H1 (cell line): ENCODE measurements around the gene TTR. TPM values are rescaled to one million over a fixed set of nuclear protein-coding genes. Genes with fewer than 3 reads are reported as not detected.

Experiments
- CTCF ChIA-PET: fragments of 300-600 bp; sonication (Branson Sonifier 250); formaldehyde crosslinking; loops from one replicate; lab custom pipeline; 2021; ENCODE audit not compliant: partially characterized antibody; lab: Charles Lee
- POLR2A ChIA-PET: fragments of 300-600 bp; sonication (Branson Sonifier 250); formaldehyde crosslinking; loops from one replicate; lab custom pipeline; 2021; ENCODE audit warnings: inconsistent platforms; ENCODE audit not compliant: partially characterized antibody; lab: Charles Lee
- DNase-seq, 2 experiments: peaks; one replicate each; pipeline versions ENCODE4 v3.0.0 to v3.0.0-alpha.2; 2010 to 2022; ENCODE audit warnings: low spot score in 2 of 2, low read depth in 1 of 2, mixed read lengths in 1 of 2
- FAIRE-seq: peaks from 2 replicates; lab custom pipeline; 2011; peaks lifted over from hg19 to GRCh38; lab: Jason Lieb, UNC
- H2AFZ ChIP-seq: 2 replicates; pipeline ENCODE4 v1.8.1; 2012; ENCODE audit warnings: low read length, inconsistent platforms
- H2AK5ac ChIP-seq: 2 replicates; pipeline ENCODE4 v1.6.1; 2013; ENCODE audit warnings: low read depth, low read length
- H2BK120ac ChIP-seq: replicated peaks from 2 replicates; pipeline ENCODE3; 2013; ENCODE audit warnings: low read depth, low read length, inconsistent platforms
- H2BK12ac ChIP-seq: 2 replicates; pipeline ENCODE4 v1.6.1; 2013; ENCODE audit warnings: low read depth, low read length
- H2BK15ac ChIP-seq: 2 replicates; pipeline ENCODE4 v1.6.1; 2013; ENCODE audit warnings: low read length
- H2BK20ac ChIP-seq: 2 replicates; pipeline ENCODE4 v1.6.1; 2013; ENCODE audit warnings: low read length
- H2BK5ac ChIP-seq: 2 replicates; pipeline ENCODE4 v1.6.1; 2013; ENCODE audit warnings: low read depth, low read length
- H3K14ac ChIP-seq: 2 replicates; pipeline ENCODE4 v1.6.1; 2013; ENCODE audit warnings: inconsistent platforms; ENCODE audit not compliant: insufficient read length
- H3K18ac ChIP-seq: 2 replicates; pipeline ENCODE4 v1.6.1; 2013; ENCODE audit warnings: low read length; ENCODE audit errors: extremely low read depth
- H3K23ac ChIP-seq: 2 replicates; pipeline ENCODE4 v1.6.1; 2013; ENCODE audit warnings: inconsistent platforms; ENCODE audit not compliant: insufficient read length
- H3K23me2 ChIP-seq: 2 replicates; pipeline ENCODE4 v1.6.1; 2013; ENCODE audit warnings: low read depth, low read length
- H3K27ac ChIP-seq: 2 replicates; pipeline ENCODE4 v1.6.1; 2011; ENCODE audit warnings: low read depth, low read length, inconsistent platforms
- H3K27me3 ChIP-seq, 4 experiments: replicated peaks in 1 of 4; 1 replicate in 1 of 4; 2 replicates in 3 of 4; pipeline versions ENCODE4 v1.6.1 to v1.8.1; 2011 to 2013; ENCODE audit warnings: low read length in 3 of 4, mild to moderate bottlenecking in 3 of 4, inconsistent platforms in 2 of 4, mixed read lengths in 2 of 4, moderate library complexity in 1 of 4; ENCODE audit not compliant: control insufficient read depth in 3 of 4, insufficient read depth in 3 of 4; ENCODE audit errors: extremely low read depth in 1 of 4
- H3K36me3 ChIP-seq, 4 experiments: 2 replicates each; pipeline versions ENCODE4 v1.6.1 to v1.8.1; 2011 to 2013; ENCODE audit warnings: mild to moderate bottlenecking in 4 of 4, low read length in 3 of 4, moderate library complexity in 2 of 4, control low read depth in 1 of 4, inconsistent platforms in 1 of 4; ENCODE audit not compliant: insufficient read depth in 4 of 4, control insufficient read depth in 2 of 4
- H3K4ac ChIP-seq: replicated peaks from 2 replicates; pipeline ENCODE3; 2013; ENCODE audit warnings: low read length, low read depth, mixed read lengths, inconsistent platforms; ENCODE audit not compliant: insufficient read length
- H3K4me1 ChIP-seq, 4 experiments: replicated peaks in 1 of 4; 1 replicate in 1 of 4; 2 replicates in 3 of 4; pipeline versions ENCODE4 v1.6.1 to v1.8.1; 2011 to 2013; ENCODE audit warnings: low read length in 3 of 4, inconsistent platforms in 2 of 4, mixed read lengths in 1 of 4; ENCODE audit not compliant: insufficient read depth in 4 of 4, control insufficient read depth in 3 of 4
- H3K4me2 ChIP-seq, 2 experiments: 2 replicates each; pipeline versions ENCODE4 v1.6.1 to v1.8.1; 2011 to 2013; ENCODE audit warnings: low read depth in 2 of 2, low read length in 2 of 2, control low read depth in 1 of 2, inconsistent platforms in 1 of 2, mild to moderate bottlenecking in 1 of 2; ENCODE audit not compliant: insufficient read depth in 1 of 2
- H3K4me3 ChIP-seq, 4 experiments: fragments of 200-600, 300-600 bp in 1 of 4; sonication (generic), shearing (Covaris generic), sonication (Bioruptor Twin) in 1 of 4; 2 replicates each; pipeline versions ENCODE4 v1.5.1 to v1.8.1; 2011 to 2016; ENCODE audit warnings: low read length in 4 of 4, low read depth in 3 of 4, control low read depth in 2 of 4, inconsistent platforms in 2 of 4, mild to moderate bottlenecking in 2 of 4, mixed read lengths in 1 of 4, moderate library complexity in 1 of 4; ENCODE audit not compliant: insufficient read depth in 2 of 4; ENCODE audit errors: extremely low read depth in 1 of 4
- H3K56ac ChIP-seq: replicated peaks from 2 replicates; pipeline ENCODE3; 2013; ENCODE audit warnings: low read depth, mild to moderate bottlenecking, mixed read lengths, low read length, inconsistent platforms; ENCODE audit not compliant: insufficient read length
- H3K79me1 ChIP-seq: 2 replicates; pipeline ENCODE4 v1.6.1; 2013; ENCODE audit warnings: low read depth, low read length, control low read depth
- H3K79me2 ChIP-seq, 2 experiments: 2 replicates each; pipeline versions ENCODE4 v1.6.1 to v1.8.1; 2012 to 2013; ENCODE audit warnings: low read length in 2 of 2, mild to moderate bottlenecking in 2 of 2, inconsistent platforms in 1 of 2; ENCODE audit not compliant: insufficient read depth in 2 of 2, control insufficient read depth in 1 of 2
- H3K9ac ChIP-seq, 4 experiments: replicated peaks in 1 of 4; 1 replicate in 1 of 4; 2 replicates in 3 of 4; pipeline versions ENCODE4 v1.6.1 to v1.8.1; 2011 to 2013; ENCODE audit warnings: low read depth in 3 of 4, low read length in 3 of 4, control low read depth in 2 of 4, mild to moderate bottlenecking in 2 of 4, moderate library complexity in 2 of 4, inconsistent platforms in 1 of 4; ENCODE audit errors: extremely low read depth in 1 of 4
- H3K9me3 ChIP-seq, 2 experiments: 2 replicates each; pipeline versions ENCODE4 v1.6.1 to v1.8.1; 2012 to 2013; ENCODE audit warnings: mild to moderate bottlenecking in 2 of 2, moderate library complexity in 2 of 2, control low read depth in 1 of 2, inconsistent platforms in 1 of 2, low read depth in 1 of 2, low read length in 1 of 2, mixed read lengths in 1 of 2; ENCODE audit not compliant: insufficient read depth in 2 of 2
- H4K20me1 ChIP-seq, 2 experiments: replicated peaks in 1 of 2; 2 replicates each; pipeline versions ENCODE3 to v1.8.1; 2011 to 2013; ENCODE audit warnings: inconsistent platforms in 2 of 2, low read length in 2 of 2, mild to moderate bottlenecking in 1 of 2; ENCODE audit not compliant: insufficient read depth in 2 of 2, control insufficient read depth in 1 of 2
- H4K5ac ChIP-seq: 2 replicates; pipeline ENCODE4 v1.6.1; 2013; ENCODE audit warnings: low read length, low read depth, mixed read lengths, inconsistent platforms; ENCODE audit not compliant: insufficient read length
- H4K8ac ChIP-seq: 2 replicates; pipeline ENCODE4 v1.8.0; 2013; ENCODE audit warnings: mild to moderate bottlenecking, moderate library complexity, low read length, inconsistent platforms; ENCODE audit not compliant: insufficient read depth; ENCODE audit errors: extremely low read depth
- H4K91ac ChIP-seq: replicated peaks from 2 replicates; pipeline ENCODE3; 2013; ENCODE audit warnings: low read length, mixed read lengths, inconsistent platforms; ENCODE audit not compliant: insufficient read length
- BACH1 ChIP-seq: IDR thresholded peaks from 2 replicates; pipeline ENCODE4 v1.6.1; 2012; ENCODE audit warnings: low read length, improper control_type of control experiment
- CBX8 ChIP-seq: fragments of 300-800, 300-1000 bp; sonication (generic); IDR thresholded peaks from 2 replicates; pipeline ENCODE4 v1.7.1; 2016; ENCODE audit warnings: low read depth, low read length, borderline replicate concordance
- CTCF ChIP-seq, 3 experiments: IDR thresholded peaks; 1 replicate in 2 of 3; 2 replicates in 1 of 3; pipeline versions ENCODE4 v1.5.1 to v1.6.1; 2011; ENCODE audit warnings: low read length in 3 of 3, mild to moderate bottlenecking in 3 of 3, inconsistent platforms in 2 of 3, low read depth in 1 of 3, moderate library complexity in 1 of 3; ENCODE audit not compliant: insufficient read depth in 1 of 3; ENCODE audit errors: control extremely low read depth in 1 of 3
- SIX5 ChIP-seq: IDR thresholded peaks from 2 replicates; pipeline ENCODE4 v1.6.1; 2011; ENCODE audit warnings: mild to moderate bottlenecking, low read depth, low read length
- USF2 ChIP-seq: IDR thresholded peaks from 2 replicates; pipeline ENCODE4 v1.6.1; 2011; ENCODE audit warnings: low read length, improper control_type of control experiment
- WGBS, 2 experiments: shearing (Covaris generic) in 1 of 2; methylation state at CpG; one replicate each; pipeline versions ENCODE4 v1.1.6 to v1.1.7; 2013 to 2015; ENCODE audit warnings: low lambda C conversion rate in 2 of 2, mixed read lengths in 2 of 2, inconsistent platforms in 1 of 2, low coverage in 1 of 2, missing lambda C conversion rate in 1 of 2; ENCODE audit not compliant: insufficient replicate concordance in 2 of 2, insufficient coverage in 1 of 2, insufficient read length in 1 of 2; ENCODE audit errors: extremely low coverage in 1 of 2, missing lambda C conversion rate in 1 of 2; 5-methylcytosine and 5-hydroxymethylcytosine counted together
- polyA plus RNA-seq, 7 experiments: library from polyadenylated mRNA; depleted of rRNA in 3 of 7; stranded (reverse) in 5 of 7; unstranded in 2 of 7; fragments of >200 nt in 5 of 7; fragments of 200-250 nt in 2 of 7; gene quantifications; 1 replicate in 5 of 7; 2 replicates in 1 of 7; 4 replicates in 1 of 7; pipeline versions ENCODE4 v1.2.1 to v1.2.3, GENCODE V29; 2011 to 2013; ENCODE audit warnings: missing spikeins in 2 of 7, mixed read lengths in 2 of 7
- total RNA-seq: library from RNA; stranded (reverse); fragmentation: NEBNext Ultra II Directional; extraction: Animal tissue kit (Norgen Biotek cat#: 25700); gene quantifications from 2 replicates; pipeline ENCODE4 v1.2.1, GENCODE V29; 2021

The TTR gene
- total and polyA plus RNA-seq, 2 of the 8 experiments (the other 6 are each of a cell fraction or from before 2014, with no cell fraction given) = not detected

- no peak overlapping the region for H3K56ac ChIP-seq
- no peaks in the 10 kb centered on the region for H3K79me1 ChIP-seq
- H3K18ac ChIP-seq = no peak overlapping the region
- H4K8ac ChIP-seq = no peak overlapping the region
- DNase-seq = no peak
- ChIA-PET CTCF (interaction anchor here (0.8 to 3.1 kb wide), 8 partner anchors 10 to 576 kb away, joined by 3 to 14 read pairs (median 4); no protein-coding TSS in a partner anchor), POLR2A (interaction anchor here (0.9 to 1.1 kb wide), 2 partner anchors 42 to 256 kb away, joined by 3 to 4 read pairs; no protein-coding TSS in a partner anchor)
- no peak for FAIRE-seq
- H3K27ac ChIP-seq = no peak overlapping the region
- no peak overlapping the region for H4K5ac ChIP-seq
- no peak overlapping the region for H3K23ac ChIP-seq
- no peaks in the 10 kb centered on the region for H3K23me2 ChIP-seq
- no peaks in the 10 kb centered on the region for H3K27me3 ChIP-seq
- WGBS, 2 experiments = 93% methylated on average over 2 of the region's 2 CpGs; no CpG with 5 or more reads in 1 of the 2 experiments
- no peak overlapping the region for H3K4me2 ChIP-seq
- H3K79me2 ChIP-seq = no peaks in the 10 kb centered on the region
- H2BK120ac ChIP-seq = no peak overlapping the region
- H2BK5ac ChIP-seq = no peak overlapping the region
- no peak overlapping the region; a peak in 1 of 7 replicates for H3K9ac ChIP-seq
- H2AK5ac ChIP-seq = no peak overlapping the region
- H4K20me1 ChIP-seq = peaks cover 0 to 1% of the 10 kb centered on the region in 2 experiments
- no peak overlapping the region for H3K4me3 ChIP-seq
- H4K91ac ChIP-seq = no peak overlapping the region
- no peaks in the 10 kb centered on the region for H3K9me3 ChIP-seq
- peaks cover 9 to 52% (median 41%) of the 10 kb centered on the region in 4 experiments for H3K36me3 ChIP-seq
- H2BK12ac ChIP-seq = no peak overlapping the region
- H3K4me1 ChIP-seq = peaks cover 0 to 5% (median under 1%) of the 10 kb centered on the region in 4 experiments; a peak in 2 of 7 replicates
- H2BK20ac ChIP-seq = no peak overlapping the region
- no peak overlapping the region for H2AFZ ChIP-seq
- no peak overlapping the region for H2BK15ac ChIP-seq
- no peak for TF ChIP-seq SIX5
- no peak for TF ChIP-seq BACH1
- TF ChIP-seq CTCF (IDR thresholded peaks at IDR 0.05; ENCODE audit: control extremely low read depth in 1 of 3, insufficient read depth in 1 of 3, low read depth in 1 of 3, low read length in 3 of 3) = no peak
- TF ChIP-seq CBX8 = no peak
- TF ChIP-seq USF2 = no peak
- no peak overlapping the region for H3K14ac ChIP-seq
- H3K4ac ChIP-seq = no peak overlapping the region
Measured at GRCh38 chr18:31546476-31546875, 45.2 kb upstream of the TTR start.
